GM12892 (cell line): ENCODE measurements around the gene C16orf89.
"Not testable (repeated sequence)": the region's sequence is repeated elsewhere in the genome, so short reads cannot be mapped to it uniquely, and the experiment has no call there.

Experiments used
- DNase-seq: peaks from one replicate; pipeline ENCODE4 v3.0.0; 2011; ENCODE audit not compliant: insufficient read length
- FAIRE-seq: peaks from 2 replicates; lab custom pipeline; 2011; peaks lifted over from hg19 to GRCh38; lab: Jason Lieb, UNC
- POLR2A ChIP-seq: IDR thresholded peaks from 2 replicates; pipeline ENCODE4 v1.6.1; 2011; ENCODE audit warnings: low read depth, low read length, control low read depth
- POLR2AphosphoS5 ChIP-seq: IDR thresholded peaks from 2 replicates; pipeline ENCODE4 v1.6.1; 2011; ENCODE audit warnings: low read depth, low read length, control low read depth
- TAF1 ChIP-seq: IDR thresholded peaks from 2 replicates; pipeline ENCODE4 v1.6.1; 2011; ENCODE audit warnings: low read depth, mild to moderate bottlenecking, control low read depth, low read length, borderline replicate concordance

The C16orf89 gene

GRCh38 chr16:5059386-5060072 lies 6.2 kb downstream of the C16orf89 start:
- DNase-seq (no peak), FAIRE-seq (no peak)
- TF ChIP-seq POLR2A (no peak), POLR2AphosphoS5 (no peak), TAF1 (no peak)

DNA sequence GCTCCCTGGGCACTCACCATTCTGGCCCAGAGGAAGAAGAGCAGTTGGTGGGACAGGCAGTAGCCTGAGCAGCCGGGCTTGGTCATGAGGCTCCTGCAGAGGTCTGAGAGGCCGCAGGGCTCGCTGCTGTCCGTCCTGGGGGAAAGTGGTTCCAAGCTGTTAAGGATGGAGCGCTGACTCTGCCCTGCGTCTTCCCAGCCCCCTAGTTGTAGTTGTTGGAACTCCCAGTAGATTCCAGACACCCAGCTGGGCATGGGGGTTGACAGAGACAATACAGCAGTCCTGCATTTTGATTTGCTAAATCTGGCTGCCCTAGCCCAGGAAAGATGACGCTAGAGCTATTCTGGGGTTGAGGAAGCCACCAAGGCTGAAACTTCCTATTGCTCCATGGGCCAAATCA lies 7.3 kb downstream of the C16orf89 start:
- DNase-seq: no peak
- FAIRE-seq: no peak
- TF ChIP-seq TAF1: no peak
- no peak for TF ChIP-seq POLR2A
- TF ChIP-seq POLR2AphosphoS5: no peak

DNA sequence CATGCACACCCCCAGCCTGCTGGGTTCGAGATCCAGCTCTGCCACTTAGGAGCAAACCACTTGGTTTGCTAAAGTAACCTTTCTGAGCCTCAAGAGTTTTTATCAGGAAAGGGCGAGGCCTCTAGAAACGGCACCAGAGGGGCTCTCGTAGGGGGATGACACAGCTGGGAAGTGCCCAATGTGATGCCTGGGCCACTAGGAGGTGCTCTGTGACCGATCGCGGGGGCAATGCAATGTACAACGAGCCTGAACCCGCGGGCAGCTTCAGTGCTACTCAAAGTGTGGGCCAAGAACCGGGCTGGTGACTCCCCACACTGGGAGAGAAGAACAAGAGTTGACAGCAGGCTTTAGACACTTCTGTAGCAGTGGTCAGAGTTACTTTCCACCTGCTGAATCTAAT lies 9.4 kb downstream of the C16orf89 start:
- TF ChIP-seq POLR2A (no peak), POLR2AphosphoS5 (no peak), TAF1 (no peak)
- FAIRE-seq (peak; percentile 64), DNase-seq (peak; percentile 59)

DNA sequence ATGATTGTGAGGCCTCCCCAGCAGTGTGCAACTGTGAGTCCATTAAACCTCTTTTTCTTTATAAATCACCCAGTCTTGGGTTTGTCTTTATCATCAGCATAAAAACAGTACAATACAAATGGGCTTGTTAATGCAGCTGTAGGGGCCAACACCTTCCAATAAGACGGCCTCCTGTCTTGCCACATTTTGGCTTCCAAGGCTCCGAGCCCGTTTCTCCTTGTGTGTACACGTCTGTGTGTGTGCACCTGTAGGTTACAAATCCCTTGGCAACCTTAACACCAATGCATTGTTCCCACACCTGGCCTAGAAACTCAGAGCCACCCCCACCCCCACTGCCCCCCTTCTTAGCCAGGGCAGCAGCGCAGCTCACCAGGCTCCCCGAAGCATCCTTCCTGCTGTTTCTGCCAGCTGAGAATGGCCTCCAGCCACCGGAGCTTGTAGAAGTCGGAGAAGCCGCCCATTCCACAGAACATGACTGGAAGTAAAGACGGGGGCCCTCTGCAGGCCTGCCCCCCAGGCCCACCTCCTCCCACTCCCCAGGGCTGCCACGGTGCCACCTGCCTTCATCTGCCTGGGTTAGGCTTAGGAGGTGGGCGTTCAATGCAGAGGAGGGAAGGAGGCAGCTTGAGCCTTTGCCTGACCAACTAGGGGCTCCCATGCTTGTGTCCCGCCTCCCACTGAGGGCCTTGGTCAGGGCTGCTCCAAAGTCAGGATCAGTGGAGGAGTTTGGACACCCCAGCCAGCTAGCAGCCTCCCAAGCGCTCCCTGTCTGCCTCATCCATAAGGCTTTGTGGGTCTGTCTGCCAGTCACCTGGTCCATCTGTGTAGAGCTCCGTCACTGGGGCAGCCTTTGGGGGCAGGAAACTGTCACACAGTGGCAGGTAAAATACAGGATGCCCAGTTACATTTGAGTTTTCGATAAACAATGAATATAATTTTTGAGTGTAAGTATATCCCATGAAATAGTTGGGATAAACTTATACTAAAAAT lies 10.6 kb downstream of the C16orf89 start:
- DNase-seq (no peak), FAIRE-seq (no peak)
- TF ChIP-seq POLR2AphosphoS5 (no peak), POLR2A (no peak), TAF1 (no peak)

DNA sequence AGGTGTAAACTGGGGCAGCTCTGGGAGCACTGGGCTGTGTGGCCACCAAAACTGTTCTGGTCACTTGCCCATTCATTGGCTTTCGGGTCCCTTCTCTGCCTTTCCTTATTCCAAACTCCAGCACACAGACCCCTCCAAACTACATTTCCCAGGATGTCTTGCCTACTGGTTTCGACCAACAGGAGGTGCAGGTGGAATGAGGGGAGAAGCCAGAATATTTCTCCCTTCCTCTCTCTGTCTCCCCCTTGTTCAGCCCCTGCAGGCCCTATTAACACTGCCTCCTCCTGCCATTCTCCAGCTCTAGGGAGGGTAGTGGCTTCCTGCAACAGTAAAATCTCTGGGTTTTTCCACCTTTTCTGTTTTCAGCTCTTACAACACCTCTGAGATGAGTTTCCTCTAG lies 18.8 kb downstream of the C16orf89 start:
- DNase-seq (no peak), FAIRE-seq (no peak)
- TF ChIP-seq POLR2A: no peak
- no peak for TF ChIP-seq TAF1
- TF ChIP-seq POLR2AphosphoS5: no peak

- FAIRE-seq (no peak), DNase-seq (no peak)
- TF ChIP-seq POLR2AphosphoS5 (no peak), POLR2A (no peak), TAF1 (no peak)
Measured at GRCh38 chr16:5045499-5046115, 20.1 kb downstream of the C16orf89 start.

DNA sequence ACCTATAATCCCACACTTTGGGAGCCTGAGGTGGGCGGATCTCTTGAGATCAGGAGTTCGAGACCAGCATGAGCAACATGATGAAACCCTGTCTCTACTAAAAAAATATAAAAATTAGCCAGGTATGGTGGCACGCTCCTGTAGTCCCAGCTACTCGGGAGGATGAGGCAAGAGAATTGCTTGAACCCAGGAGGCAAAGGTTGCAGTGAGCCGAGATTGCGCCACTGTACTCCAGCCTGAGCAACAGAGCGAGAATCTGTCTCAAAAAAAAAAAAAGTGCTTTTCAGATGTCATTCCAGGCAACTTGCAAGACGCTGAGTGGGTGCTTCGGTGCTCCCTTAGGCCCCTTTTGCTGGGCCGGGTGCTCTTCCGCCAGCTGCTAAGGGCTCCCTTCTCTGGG lies 21.2 kb downstream of the C16orf89 start:
- FAIRE-seq, DNase-seq: not testable (repeated sequence)

DNA sequence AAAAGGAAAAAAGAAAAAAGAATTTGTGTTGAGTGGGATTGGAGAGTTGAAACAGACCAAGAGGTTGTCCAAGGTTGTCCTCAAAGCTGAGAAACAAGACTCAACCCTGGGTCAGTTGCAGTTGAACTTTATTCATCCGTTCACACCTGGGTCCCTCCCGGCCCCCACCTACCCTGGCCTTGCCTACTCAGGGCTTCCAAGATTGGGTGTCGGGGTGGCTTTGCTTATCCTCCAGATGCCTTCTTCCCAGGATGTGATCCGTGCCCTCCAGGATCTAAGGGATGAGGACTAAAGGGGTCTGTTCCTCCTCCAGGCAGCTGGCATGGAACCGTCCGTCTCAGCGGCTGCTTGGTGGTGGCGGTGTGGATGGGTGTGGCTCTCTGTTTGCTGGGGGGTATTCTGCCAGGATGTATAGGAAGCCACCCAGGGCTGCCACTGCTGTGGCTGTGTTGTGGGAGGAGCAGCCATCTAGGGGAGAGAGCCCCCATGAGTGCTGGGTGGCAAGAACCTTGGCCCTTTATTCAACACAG lies 21.7 kb downstream of the C16orf89 start:
- DNase-seq (no peak), FAIRE-seq (no peak)
- TF ChIP-seq POLR2A: no peak
- no peak for TF ChIP-seq TAF1
- TF ChIP-seq POLR2AphosphoS5: no peak

DNA sequence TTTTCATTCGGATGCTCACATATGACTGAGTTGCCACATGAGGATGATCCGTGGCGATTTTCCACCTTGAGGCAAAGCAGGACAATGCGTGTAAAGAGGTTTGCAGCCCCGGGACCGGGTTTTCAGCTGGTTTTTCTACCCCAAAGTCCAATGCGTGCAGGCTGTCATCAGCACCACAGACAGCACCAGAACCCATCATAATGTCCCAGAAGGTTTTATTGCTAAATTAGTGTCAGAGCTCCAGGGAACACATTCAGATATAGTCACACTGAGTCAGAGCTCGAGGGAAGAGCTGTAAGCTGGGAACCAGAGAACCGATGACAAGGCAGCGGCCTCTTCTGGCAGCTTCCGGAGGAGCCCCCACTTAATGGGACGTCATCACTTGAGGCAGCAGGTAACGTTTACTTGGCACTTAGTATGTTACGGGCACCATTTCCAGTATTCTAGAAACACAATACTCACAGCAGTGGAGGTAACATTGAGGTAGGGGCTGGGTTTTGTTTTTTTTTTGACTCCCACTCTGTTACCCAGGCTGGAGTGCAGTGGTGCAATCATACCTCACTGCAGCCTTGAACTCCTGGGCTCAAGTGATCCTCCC lies 23.1 kb downstream of the C16orf89 start:
- FAIRE-seq: no peak

GRCh38 chr16:5041600-5042133 lies 24.1 kb downstream of the C16orf89 start:
- no peak for TF ChIP-seq TAF1
- peak; percentile 23; the same call in 1 of the 2 replicates for TF ChIP-seq POLR2A
- TF ChIP-seq POLR2AphosphoS5: no peak
- FAIRE-seq (peak; percentile 53), DNase-seq (no peak)

More for the DNA sequence above, 23.1 kb downstream of the C16orf89 start:
- DNase-seq: no peak
- no peak for TF ChIP-seq TAF1
- TF ChIP-seq POLR2AphosphoS5: no peak
- TF ChIP-seq POLR2A: no peak
